ENCODE data around the gene RAMP2. TPM values are rescaled to one million over a fixed set of nuclear protein-coding genes. Genes with fewer than 3 reads are reported as not detected.
"Not testable (repeated sequence)": the region's sequence is repeated elsewhere in the genome, so short reads cannot be mapped to it uniquely, and the experiment has no call there.

RAMP2 gene
- 100 to 1,000 TPM in 1 of 4 donors, 10 to 100 TPM in 3; 73.4 to 118 (median 93.3) TPM for polyA plus RNA-seq (ENCODE audit: insufficient read length in 4 of 4)

DNA sequence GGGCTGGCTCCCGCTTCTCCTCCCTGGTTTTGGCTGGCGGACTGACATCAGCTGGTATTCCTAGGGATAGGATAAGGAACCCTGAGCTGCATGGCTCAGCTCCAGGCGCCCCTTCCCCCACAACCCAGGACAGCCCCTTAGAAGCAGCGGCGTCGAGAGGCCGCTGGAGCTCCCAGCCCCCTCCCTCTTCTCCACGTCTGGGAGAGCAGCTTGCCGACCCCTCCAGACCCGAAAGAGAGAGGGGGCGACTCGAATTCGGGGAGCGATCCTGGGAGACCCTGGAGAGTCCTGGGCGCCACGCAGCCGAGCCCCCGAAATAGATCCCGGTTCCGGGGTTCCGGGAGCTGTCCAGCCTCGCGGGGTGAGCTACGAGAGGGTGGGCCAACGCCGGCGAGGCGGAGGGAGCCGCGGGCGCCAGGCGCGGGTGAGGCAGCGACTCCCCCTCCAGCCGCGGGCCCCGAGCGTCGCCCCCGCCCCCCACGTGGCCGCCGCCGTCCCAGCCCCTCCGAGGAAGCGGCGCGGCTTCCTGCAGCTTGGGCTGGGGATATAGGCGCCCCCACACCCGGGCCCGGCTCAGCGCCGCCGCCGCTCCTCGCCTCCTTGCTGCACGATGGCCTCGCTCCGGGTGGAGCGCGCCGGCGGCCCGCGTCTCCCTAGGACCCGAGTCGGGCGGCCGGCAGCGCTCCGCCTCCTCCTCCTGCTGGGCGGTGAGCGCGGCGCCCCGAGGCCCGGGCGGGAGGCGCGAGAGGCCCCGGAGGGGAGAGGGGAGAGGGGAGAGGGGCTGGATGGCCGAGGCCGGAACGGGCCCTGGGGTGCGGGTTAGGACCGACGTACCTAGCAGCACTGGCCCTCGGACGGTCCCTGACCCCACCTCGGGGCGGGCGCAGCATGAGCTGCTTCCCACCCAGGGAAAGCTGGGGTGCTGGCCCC is at the start of gene RAMP2:
TSS of gene RAMP2 (plus strand) at position 576 of the 930 bp plus-strand sequence. CDS start at position 611, 35 bp downstream.
- DNase-seq (ENCODE audit: low read depth in 4 of 4, low spot score in 2 of 4) = peak in 2 of 4 donors; percentile 21 to 43

- DNase-seq (ENCODE audit: low read depth in 4 of 4, low spot score in 2 of 4) = peak; percentile 40 to 68 (median 50)
Observed at GRCh38 chr17:42720996-42721583, 39.9 kb upstream of the RAMP2 start.

GRCh38 chr17:42723636-42724035 is 37.4 kb upstream of the RAMP2 start:
- no peak for DNase-seq (ENCODE audit: low read depth in 4 of 4, low spot score in 2 of 4)

- DNase-seq (ENCODE audit: low read depth in 4 of 4, low spot score in 2 of 4) = no peak
Observed at GRCh38 chr17:42725143-42725542, 35.9 kb upstream of the RAMP2 start.

GRCh38 chr17:42740699-42741098 is 20.3 kb upstream of the RAMP2 start:
- DNase-seq (ENCODE audit: low read depth in 4 of 4, low spot score in 2 of 4) = no peak

GRCh38 chr17:42742916-42743315 is 18.1 kb upstream of the RAMP2 start:
- not testable (repeated sequence) for DNase-seq (ENCODE audit: low read depth in 4 of 4, low spot score in 2 of 4)

- DNase-seq (ENCODE audit: low read depth in 4 of 4, low spot score in 2 of 4) = no peak
Observed at GRCh38 chr17:42743595-42744282, 17.3 kb upstream of the RAMP2 start.

DNA sequence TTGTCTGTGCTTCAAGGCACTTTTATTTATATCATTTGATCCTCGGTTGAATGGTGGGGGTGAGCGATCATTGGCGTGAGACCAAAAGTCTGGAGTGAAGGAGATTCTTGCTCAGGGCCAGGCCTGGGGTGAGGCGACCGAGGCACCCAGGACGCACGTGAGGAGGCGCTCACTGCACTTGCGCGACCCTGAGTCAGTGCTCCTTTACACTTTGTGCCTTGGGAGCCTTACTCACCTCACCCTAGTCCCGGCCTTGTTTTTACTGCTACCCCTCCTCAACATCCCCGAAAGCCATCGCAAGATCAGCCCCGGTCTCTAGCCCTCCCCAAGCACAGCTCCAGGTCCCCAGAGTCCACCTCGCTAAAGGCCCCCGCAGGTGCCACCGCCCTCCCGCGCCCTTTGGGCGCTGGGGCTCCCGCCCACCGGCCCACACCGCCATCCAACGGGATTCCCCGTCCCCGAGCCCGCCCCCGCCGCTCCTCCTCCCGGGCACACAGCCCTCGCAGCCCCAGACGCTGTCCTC is 16.7 kb upstream of the RAMP2 start:
- peak in 1 of 4 donors; percentile 50 for DNase-seq (ENCODE audit: low read depth in 4 of 4, low spot score in 2 of 4)

- DNase-seq (ENCODE audit: low read depth in 4 of 4, low spot score in 2 of 4) = peak; percentile 75 to 85 (median 84)
Observed at GRCh38 chr17:42744806-42745617, 16.0 kb upstream of the RAMP2 start, which contains the start of gene EZH1. TSS of gene EZH1 (minus strand) at chr17:42745040. CDS start at chr17:42728941, 16,099 bp downstream.

- DNase-seq (ENCODE audit: low read depth in 4 of 4, low spot score in 2 of 4) = no peak
Observed at GRCh38 chr17:42748202-42748907, 12.7 kb upstream of the RAMP2 start.

DNA sequence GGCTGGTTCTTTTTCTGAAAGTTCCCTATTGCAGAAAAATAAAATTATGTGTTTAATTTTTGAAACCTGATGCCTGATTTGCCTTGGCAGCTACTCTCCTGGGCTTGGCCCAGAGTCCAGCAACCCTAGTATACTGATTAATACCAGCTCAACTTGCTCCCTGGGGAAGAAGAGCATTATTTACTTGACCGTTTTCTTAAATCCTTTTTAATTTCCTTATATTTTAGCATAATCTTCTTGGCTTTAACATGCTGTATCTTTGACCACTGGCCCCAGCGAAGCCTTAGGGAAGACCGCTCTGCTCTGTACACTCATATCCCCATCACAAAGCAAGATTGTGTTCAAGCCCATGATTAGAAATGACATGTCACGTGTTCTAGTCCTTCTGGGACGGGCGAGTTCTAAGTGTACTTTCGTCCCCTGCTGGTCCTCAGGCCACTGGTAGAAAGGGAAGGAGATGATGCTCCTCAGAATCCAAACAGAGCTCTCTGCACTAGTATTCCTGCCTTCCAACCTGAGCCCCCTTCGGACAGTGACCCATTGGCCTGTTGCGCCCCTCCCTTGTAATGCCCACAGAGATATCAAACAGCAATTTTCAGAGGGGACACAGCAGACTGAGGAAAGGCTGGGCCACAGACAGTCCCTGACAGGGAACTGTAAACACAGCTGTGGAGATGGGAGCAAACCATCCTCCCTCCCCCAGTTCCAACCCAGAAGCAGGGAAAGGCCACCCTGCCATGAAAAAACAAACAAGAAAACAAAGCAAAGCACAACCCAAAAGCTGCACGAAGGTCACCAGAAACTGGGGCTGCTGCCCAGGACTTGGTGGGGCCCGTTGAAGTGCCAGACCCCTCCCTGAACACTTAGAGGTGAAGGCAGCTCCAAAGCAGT is 11.9 kb upstream of the RAMP2 start:
- DNase-seq (ENCODE audit: low read depth in 4 of 4, low spot score in 2 of 4) = no peak

- no peak for DNase-seq (ENCODE audit: low read depth in 4 of 4, low spot score in 2 of 4)
Observed at GRCh38 chr17:42750739-42751344, 10.2 kb upstream of the RAMP2 start.

- no peak for DNase-seq (ENCODE audit: low read depth in 4 of 4, low spot score in 2 of 4)
Observed at GRCh38 chr17:42751628-42752027, 9.4 kb upstream of the RAMP2 start.

GRCh38 chr17:42754782-42755181 is 6.2 kb upstream of the RAMP2 start:
- no peak for DNase-seq (ENCODE audit: low read depth in 4 of 4, low spot score in 2 of 4)

DNA sequence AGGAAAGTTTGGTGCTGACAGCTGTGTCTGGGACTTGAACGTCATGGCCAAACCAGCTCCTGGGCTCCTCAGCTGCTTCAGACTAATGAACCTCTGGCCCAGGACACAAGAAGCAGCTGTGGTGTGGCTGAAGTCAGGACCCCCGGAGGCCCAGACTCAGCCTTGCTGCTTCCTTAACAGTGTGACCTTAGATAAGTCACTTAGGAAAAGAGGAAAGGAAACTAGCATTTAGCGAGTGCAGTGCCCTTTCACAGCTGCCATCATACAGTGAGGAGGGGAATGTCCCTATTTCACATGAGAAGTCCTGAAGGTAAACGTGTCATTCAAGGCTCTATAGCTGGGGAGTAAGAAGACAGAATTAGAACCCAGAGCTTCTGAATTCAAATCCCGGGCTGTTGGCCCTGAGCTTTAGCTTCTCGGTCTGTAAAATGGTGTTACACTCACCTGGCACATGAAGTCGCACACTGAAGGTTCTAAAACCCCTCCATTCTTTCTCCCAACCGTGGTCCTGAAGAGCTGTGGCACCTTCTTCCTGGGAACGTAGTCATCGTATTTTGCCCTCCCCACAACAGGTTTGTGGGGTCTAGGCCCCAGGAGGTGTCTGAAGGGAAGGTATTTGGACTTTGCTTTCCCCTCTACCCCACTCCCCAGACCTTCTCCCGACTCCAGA is 910 bp upstream of the RAMP2 start:
- no peak for DNase-seq (ENCODE audit: low read depth in 4 of 4, low spot score in 2 of 4)

DNA sequence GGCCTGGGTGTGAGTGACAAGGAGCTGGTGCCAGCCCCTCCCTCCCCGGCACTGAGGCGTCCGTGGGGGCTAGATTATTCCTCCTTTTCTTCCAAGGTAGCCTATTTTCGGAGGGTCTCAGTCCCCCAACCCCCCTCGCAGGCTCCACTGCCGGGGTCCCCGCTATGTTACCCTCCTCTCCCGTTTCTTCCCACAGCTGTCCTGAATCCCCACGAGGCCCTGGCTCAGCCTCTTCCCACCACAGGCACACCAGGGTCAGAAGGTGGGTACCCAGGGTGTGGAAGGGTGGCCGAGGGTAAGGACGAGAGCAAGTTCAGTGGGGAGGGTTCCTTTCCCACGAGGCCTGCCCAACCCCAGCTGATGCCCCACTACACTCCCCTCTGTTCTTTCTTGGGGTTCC is 611 bp downstream of the RAMP2 start:
- DNase-seq (ENCODE audit: low read depth in 4 of 4, low spot score in 2 of 4) = no peak

- no peak for DNase-seq (ENCODE audit: low read depth in 4 of 4, low spot score in 2 of 4)
Observed at GRCh38 chr17:42766124-42766523, 5.1 kb downstream of the RAMP2 start.

Data from left renal cortex interstitium (tissue), 4 donors.